PC-9 (cell line): ENCODE measurements around the gene ECHDC1.

Experiments used
- EZH2 ChIP-seq: fragments of 200-600 bp; sonication (generic); IDR thresholded peaks from 2 replicates; pipeline ENCODE4 v1.8.0; 2017; ENCODE audit warnings: antibody characterized with exemption, low read depth
- TF ChIP-seq, protein P1 (sequence below): fragments of 200-600 bp; sonication (generic); conservative IDR thresholded peaks from 2 replicates; pipeline ENCODE4 v1.6.1; 2017; ENCODE audit warnings: mixed run types, antibody characterized with exemption, mild to moderate bottlenecking, moderate library complexity

DNA sequence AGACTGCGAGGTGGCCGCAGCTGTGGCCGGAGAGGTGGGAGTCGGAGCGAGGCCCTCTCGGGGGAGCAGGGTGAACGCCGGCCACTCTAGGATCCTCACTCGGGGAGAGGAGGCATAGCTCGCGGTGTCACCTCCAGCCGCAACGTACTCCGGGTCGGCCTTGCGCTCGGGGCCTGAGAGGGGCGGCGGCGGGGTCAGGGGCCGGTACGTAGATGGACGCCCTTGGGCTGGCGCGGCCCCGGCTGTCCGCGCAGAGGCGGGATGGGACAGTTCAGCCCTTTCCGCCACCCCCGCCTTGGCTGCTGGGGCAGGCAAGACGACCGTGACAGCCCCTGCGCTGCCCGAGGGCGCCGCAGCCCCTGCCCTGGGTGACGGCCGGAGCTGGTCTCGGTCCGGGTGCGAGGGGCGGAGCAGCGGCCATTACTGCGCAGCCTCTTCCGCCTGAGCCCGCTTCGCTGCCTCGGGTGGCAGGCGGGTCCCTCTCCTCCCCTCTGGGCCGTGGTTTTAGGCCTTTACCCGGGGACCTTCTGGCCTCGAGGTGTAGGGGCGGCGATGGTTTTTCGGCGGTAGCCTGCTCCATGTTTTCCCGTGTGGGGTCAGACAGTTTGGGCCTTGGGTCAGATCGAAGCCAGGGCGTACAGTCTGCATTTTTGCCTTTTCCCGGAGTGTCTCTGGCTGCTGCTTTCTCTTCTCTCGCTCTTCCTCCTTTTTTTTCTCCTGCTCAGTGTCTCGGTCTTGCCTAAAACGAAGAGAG lies 76.3 kb downstream of the ECHDC1 start:
- TF ChIP-seq, protein P1, sequence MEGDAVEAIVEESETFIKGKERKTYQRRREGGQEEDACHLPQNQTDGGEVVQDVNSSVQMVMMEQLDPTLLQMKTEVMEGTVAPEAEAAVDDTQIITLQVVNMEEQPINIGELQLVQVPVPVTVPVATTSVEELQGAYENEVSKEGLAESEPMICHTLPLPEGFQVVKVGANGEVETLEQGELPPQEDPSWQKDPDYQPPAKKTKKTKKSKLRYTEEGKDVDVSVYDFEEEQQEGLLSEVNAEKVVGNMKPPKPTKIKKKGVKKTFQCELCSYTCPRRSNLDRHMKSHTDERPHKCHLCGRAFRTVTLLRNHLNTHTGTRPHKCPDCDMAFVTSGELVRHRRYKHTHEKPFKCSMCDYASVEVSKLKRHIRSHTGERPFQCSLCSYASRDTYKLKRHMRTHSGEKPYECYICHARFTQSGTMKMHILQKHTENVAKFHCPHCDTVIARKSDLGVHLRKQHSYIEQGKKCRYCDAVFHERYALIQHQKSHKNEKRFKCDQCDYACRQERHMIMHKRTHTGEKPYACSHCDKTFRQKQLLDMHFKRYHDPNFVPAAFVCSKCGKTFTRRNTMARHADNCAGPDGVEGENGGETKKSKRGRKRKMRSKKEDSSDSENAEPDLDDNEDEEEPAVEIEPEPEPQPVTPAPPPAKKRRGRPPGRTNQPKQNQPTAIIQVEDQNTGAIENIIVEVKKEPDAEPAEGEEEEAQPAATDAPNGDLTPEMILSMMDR, result no peak
- no peak for TF ChIP-seq EZH2
